Measurements from ENCODE around the gene INCA1. TPM values are rescaled to one million over a fixed set of nuclear protein-coding genes. Genes with fewer than 3 reads are reported as not detected.

The INCA1 gene
- total and polyA plus RNA-seq, 2 of the 13 experiments (the other 11 are each of a cell fraction or from before 2014, with no cell fraction given), result 0.93 to 2.6 TPM

GRCh38 chr17:4980644-4981216, 16.6 kb downstream of the INCA1 start:
- DNase-seq (ENCODE audit: low spot score), result peak; percentile 54
- H3K79me2 ChIP-seq (ENCODE audit: insufficient read depth, low read length), result no peaks in the 10 kb centered on the region
- in situ Hi-C loops (cut with HindIII; ENCODE audit: extremely low pct_ligation_motif_present, low pct_unique_long_range_greater_than_20kb), result no loop called here
- 0 out of 2 replicates have a peak, but pooled peaks cover 4% of the 10 kb centered on the region for H4K20me1 ChIP-seq (ENCODE audit: insufficient read depth, low read length)
- H3K9me3 ChIP-seq (ENCODE audit: low read length), result no peaks in the 10 kb centered on the region
- BruUV-seq (replicated peaks), result no TSS peak
- 68% methylated on average over 6 of the region's 6 CpGs for WGBS (ENCODE audit: low lambda C conversion rate)
- ATAC-seq, result peak; percentile 63
- no peak overlapping the region for H3K4me2 ChIP-seq (ENCODE audit: low read depth, low read length)
- H3K4me1 ChIP-seq (ENCODE audit: insufficient read depth, low read length), result peaks cover 14% of the 10 kb centered on the region
- H3K27ac ChIP-seq (ENCODE audit: extremely low read length, insufficient read depth, low read length), result no peak overlapping the region
- no peaks in the 10 kb centered on the region for H3K27me3 ChIP-seq (ENCODE audit: control insufficient read depth in 1 of 2, insufficient read depth in 2 of 2, low read length in 2 of 2)
- H3K9ac ChIP-seq (ENCODE audit: insufficient read depth, low read depth, low read length), result no peak overlapping the region
- peaks cover 4 to 25% of the 10 kb centered on the region in 2 experiments for H3K36me3 ChIP-seq (replicated peaks in 1 of 2; ENCODE audit: control insufficient read depth in 1 of 2, insufficient read depth in 2 of 2, low read length in 2 of 2)
- intact Hi-C loops (cut with micrococcal nuclease; ENCODE audit: unreplicated experiment), result no loop called here
- H2AFZ ChIP-seq (ENCODE audit: low read length), result no peak overlapping the region
- POLR2A ChIA-PET, result interaction anchor here (2.4 to 3.5 kb wide), 2 partner anchors 12 to 17 kb away, joined by 10 to 19 read pairs; partner anchors contain the start of genes INCA1, KIF1C and SPAG7
- no peak overlapping the region for H3K4me3 ChIP-seq (replicated peaks in 1 of 3; ENCODE audit: insufficient read depth in 1 of 3, low read depth in 2 of 3, low read length in 3 of 3)
- CTCF ChIA-PET (ENCODE audit: low intra/inter-chr PET ratio, low total read pairs), result interaction anchor here (2.6 kb wide), 1 partner anchor 82 kb away, joined by 19 read pairs; no protein-coding TSS in a partner anchor
- peak; percentile 81 for FAIRE-seq
- no peak for TF ChIP-seq GMEB2 (CRISPR knock-in tag; IDR thresholded peaks at IDR 0.05; ENCODE audit: low read depth)
- 0 out of 2 replicates have a peak, but pooled peaks have one; percentile 49 for TF ChIP-seq HNF1B (CRISPR knock-in tag; IDR thresholded peaks at IDR 0.05)
- TF ChIP-seq STAG1 (CRISPR knock-in tag; IDR thresholded peaks at IDR 0.05), result peak; percentile 43
- TF ChIP-seq SMC3 (IDR thresholded peaks at IDR 0.05; ENCODE audit: low read length), result peak; percentile 76
- TF ChIP-seq FOXM1 (CRISPR knock-in tag; IDR thresholded peaks at IDR 0.05), result no peak
- no peak for TF ChIP-seq ZNF563 (CRISPR knock-in tag; IDR thresholded peaks at IDR 0.05)
- no peak for TF ChIP-seq AGO1 (IDR thresholded peaks at IDR 0.05; ENCODE audit: low read depth, low read length, poor library complexity, severe bottlenecking)
- no peak for TF ChIP-seq ZKSCAN5 (CRISPR knock-in tag; IDR thresholded peaks at IDR 0.05)
- no peak for TF ChIP-seq ZNF83 (CRISPR knock-in tag; IDR thresholded peaks at IDR 0.05; ENCODE audit: borderline replicate concordance)
- no peak for TF ChIP-seq MYC (CRISPR knock-in tag; IDR thresholded peaks at IDR 0.05; ENCODE audit: borderline replicate concordance)
- TF ChIP-seq HOMEZ (CRISPR knock-in tag; IDR thresholded peaks at IDR 0.05; ENCODE audit: low read depth), result no peak
- TF ChIP-seq ZNF766 (CRISPR knock-in tag; IDR thresholded peaks at IDR 0.05; ENCODE audit: borderline replicate concordance), result no peak
- no peak for TF ChIP-seq ARNT (IDR thresholded peaks at IDR 0.05)
- no peak for TF ChIP-seq ZMYM2 (CRISPR knock-in tag; IDR thresholded peaks at IDR 0.05)

All from HepG2 (cell line).